K562 treated with DMSO at 1 percent for 4 hours (cell line): ENCODE measurements around the gene MPHOSPH10. TPM values are rescaled to one million over a fixed set of nuclear protein-coding genes. Genes with fewer than 3 reads are reported as not detected.

Experiments used
- total RNA-seq: library from RNA; unstranded; fragments of 300-600 nt; gene quantifications from 2 replicates; pipeline ENCODE4 v1.2.3, GENCODE V29; 2022; ENCODE audit not compliant: insufficient read depth

The MPHOSPH10 gene
- 16.9 and 20.2 TPM in 2 replicates for total RNA-seq

GRCh38 chr2:71130152-71130904 lies at the start of gene MPHOSPH10, which contains the start of gene MCEE:
TSS of gene MPHOSPH10 (plus strand) at chr2:71130634. CDS start at chr2:71130666, 32 bp downstream.
TSS of gene MCEE (minus strand) at chr2:71130229. CDS start at chr2:71130219, 10 bp downstream.

Other genes starting within 250 kb of the MPHOSPH10 start
- gene VAX2, start 230.1 kb upstream of the MPHOSPH10 start, total RNA-seq = not detected in 2 replicates
- gene ATP6V1B1, start 194.7 kb upstream of the MPHOSPH10 start, total RNA-seq = not detected in 2 replicates
- gene ANKRD53, start 152.0 kb upstream of the MPHOSPH10 start, total RNA-seq = not detected in 2 replicates
- gene TEX261, start 135.8 kb upstream of the MPHOSPH10 start, total RNA-seq = 52.8 and 61.7 TPM in 2 replicates
- 35.1 and 58.0 TPM in 2 replicates for gene NAGK, start 62.0 kb upstream of the MPHOSPH10 start, total RNA-seq
- gene MCEE, start 405 bp upstream of the MPHOSPH10 start, total RNA-seq = 15.1 and 16.5 TPM in 2 replicates
- 0.42 and 0.51 TPM in 2 replicates for gene PAIP2B, start 96.5 kb downstream of the MPHOSPH10 start, total RNA-seq
- gene ZNF638, start 201.1 kb downstream of the MPHOSPH10 start, total RNA-seq = 55.7 and 65.7 TPM in 2 replicates